Measurements from ENCODE around the gene RASSF7.

Gene RASSF7

GRCh38 chr11:592918-593317 lies 32.1 kb downstream of the RASSF7 start:
- in situ Hi-C loops (cut with MboI; ENCODE audit: low pct_unique_long_range_greater_than_20kb, low sequenced_read_pairs, unreplicated experiment), result no loop called here
- no peak for DNase-seq (ENCODE audit: low spot score)
- TF ChIP-seq CTCF (IDR thresholded peaks at IDR 0.05; ENCODE audit: extremely low read depth, insufficient read depth, missing control alignments), result no peak

GRCh38 chr11:593347-593746 lies 32.6 kb downstream of the RASSF7 start:
- DNase-seq (ENCODE audit: low spot score), result no peak
- in situ Hi-C loops (cut with MboI; ENCODE audit: low pct_unique_long_range_greater_than_20kb, low sequenced_read_pairs, unreplicated experiment), result no loop called here
- no peak for TF ChIP-seq CTCF (IDR thresholded peaks at IDR 0.05; ENCODE audit: extremely low read depth, insufficient read depth, missing control alignments)

- TF ChIP-seq CTCF (IDR thresholded peaks at IDR 0.05; ENCODE audit: extremely low read depth, insufficient read depth, missing control alignments), result no peak
- in situ Hi-C loops (cut with MboI; ENCODE audit: low pct_unique_long_range_greater_than_20kb, low sequenced_read_pairs, unreplicated experiment), result no loop called here
- no peak for DNase-seq (ENCODE audit: low spot score)
Observed at GRCh38 chr11:595400-595799, 34.6 kb downstream of the RASSF7 start.

- no peak for DNase-seq (ENCODE audit: low spot score)
- TF ChIP-seq CTCF (IDR thresholded peaks at IDR 0.05; ENCODE audit: extremely low read depth, insufficient read depth, missing control alignments), result no peak
- in situ Hi-C loops (cut with MboI; ENCODE audit: low pct_unique_long_range_greater_than_20kb, low sequenced_read_pairs, unreplicated experiment), result no loop called here
Observed at GRCh38 chr11:596374-596773, 35.6 kb downstream of the RASSF7 start.

GRCh38 chr11:597166-597725 lies 36.5 kb downstream of the RASSF7 start:
- no peak for DNase-seq (ENCODE audit: low spot score)
- peak; percentile 41 for TF ChIP-seq CTCF (IDR thresholded peaks at IDR 0.05; ENCODE audit: extremely low read depth, insufficient read depth, missing control alignments)
- in situ Hi-C loops (cut with MboI; ENCODE audit: low pct_unique_long_range_greater_than_20kb, low sequenced_read_pairs, unreplicated experiment), result no loop called here

- in situ Hi-C loops (cut with MboI; ENCODE audit: low pct_unique_long_range_greater_than_20kb, low sequenced_read_pairs, unreplicated experiment), result no loop called here
- TF ChIP-seq CTCF (IDR thresholded peaks at IDR 0.05; ENCODE audit: extremely low read depth, insufficient read depth, missing control alignments), result no peak
Observed at GRCh38 chr11:598005-598680, 37.4 kb downstream of the RASSF7 start.

More at GRCh38 chr11:598005-598680, 37.4 kb downstream of the RASSF7 start:
- no peak for DNase-seq (ENCODE audit: low spot score)

Data from GM13977 (cell line).